Stimulated activated naive CD8-positive, alpha-beta T cell treated with anti-CD3 and anti-CD28 coated beads, Interleukin-15, Interleukin-2, amounts not matched to agents 100 ng/mL and 50 ng/mL, for 24 hours (primary cell): Measurements from ENCODE around the gene MYLIP.
A peak's percentile ranks its signal among the peaks of the same experiment; 100 is the strongest.

Experiments used
- H3K27ac Mint-ChIP-seq: one replicate; pipeline ENCODE4 v1.8.0; 2021; ENCODE audit warnings: mild to moderate bottlenecking, mixed read lengths
- H3K27me3 Mint-ChIP-seq: one replicate; pipeline ENCODE4 v1.8.0; 2021; ENCODE audit warnings: mixed read lengths
- H3K36me3 Mint-ChIP-seq: one replicate; pipeline ENCODE4 v1.8.0; 2021; ENCODE audit warnings: low read depth, mixed read lengths
- H3K4me1 Mint-ChIP-seq: one replicate; pipeline ENCODE4 v1.8.0; 2021; ENCODE audit warnings: low read depth, mixed read lengths
- H3K4me3 Mint-ChIP-seq: one replicate; pipeline ENCODE4 v1.8.0; 2021; ENCODE audit warnings: mild to moderate bottlenecking, mixed read lengths
- H3K9me3 Mint-ChIP-seq: one replicate; pipeline ENCODE4 v1.8.0; 2021; ENCODE audit warnings: mixed read lengths

Gene MYLIP

GRCh38 chr6:16126861-16127260, 2.0 kb upstream of the MYLIP start:
- H3K9me3 Mint-ChIP-seq = no peaks in the 10 kb centered on the region
- H3K27me3 Mint-ChIP-seq = peaks cover 25% of the 10 kb centered on the region
- peaks cover 7% of the 10 kb centered on the region for H3K36me3 Mint-ChIP-seq
- peaks cover 21% of the 10 kb centered on the region for H3K4me1 Mint-ChIP-seq
- no peak overlapping the region for H3K27ac Mint-ChIP-seq
- no peak overlapping the region for H3K4me3 Mint-ChIP-seq

- peak overlapping the region; percentile 10 for H3K27ac Mint-ChIP-seq
- no peaks in the 10 kb centered on the region for H3K9me3 Mint-ChIP-seq
- peaks cover 23% of the 10 kb centered on the region for H3K27me3 Mint-ChIP-seq
- H3K36me3 Mint-ChIP-seq = peaks cover 7% of the 10 kb centered on the region
- H3K4me1 Mint-ChIP-seq = peaks cover 27% of the 10 kb centered on the region
- H3K4me3 Mint-ChIP-seq = peak overlapping the region; percentile 63
Measured at GRCh38 chr6:16127471-16127870, 1.4 kb upstream of the MYLIP start.

DNA sequence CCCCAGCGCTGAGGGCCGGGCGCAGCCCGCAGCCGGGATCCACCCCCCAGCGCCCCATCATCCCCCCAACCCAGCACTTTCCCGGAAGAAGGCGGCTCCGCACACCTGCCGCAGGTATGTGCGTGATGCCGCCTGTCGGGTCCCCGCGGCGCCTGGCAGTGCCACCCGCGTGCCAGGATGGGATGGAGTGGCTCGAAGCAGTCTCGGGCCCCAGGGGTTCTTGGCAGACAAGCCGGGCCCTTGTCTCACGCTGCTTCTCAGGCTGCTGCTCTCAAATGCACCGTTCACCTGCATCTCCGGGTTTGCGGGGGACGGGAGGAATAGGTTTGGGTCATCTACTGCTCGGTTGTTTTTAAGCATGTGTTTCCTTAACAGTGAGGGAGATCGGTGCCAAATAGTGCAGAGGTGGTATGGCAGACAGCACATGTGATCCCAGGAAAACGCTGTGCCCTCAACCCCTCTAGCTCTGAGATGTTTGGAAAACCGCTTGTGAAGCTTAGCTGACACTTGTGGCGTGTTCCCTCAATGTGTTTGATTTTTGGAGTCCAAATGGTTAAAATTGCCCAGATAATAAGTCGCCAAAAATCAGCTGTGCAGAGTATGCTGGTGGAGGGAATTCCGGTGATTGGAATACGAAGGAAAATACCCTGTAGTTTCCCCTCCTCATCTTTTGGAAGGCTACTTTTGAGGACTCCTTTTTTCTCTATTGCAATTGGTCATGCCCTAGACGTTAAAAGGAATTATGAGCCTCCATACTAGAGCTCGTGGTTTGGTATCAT, 926 bp downstream of the MYLIP start:
- H3K4me1 Mint-ChIP-seq = peaks cover 49% of the 10 kb centered on the region
- peaks cover 17% of the 10 kb centered on the region for H3K36me3 Mint-ChIP-seq
- H3K27me3 Mint-ChIP-seq = peaks cover 13% of the 10 kb centered on the region
- peak overlapping the region; percentile 90 for H3K27ac Mint-ChIP-seq
- no peaks in the 10 kb centered on the region for H3K9me3 Mint-ChIP-seq
- peak overlapping the region; percentile 97 for H3K4me3 Mint-ChIP-seq

- peaks cover 13% of the 10 kb centered on the region for H3K27me3 Mint-ChIP-seq
- no peaks in the 10 kb centered on the region for H3K9me3 Mint-ChIP-seq
- peak overlapping the region; percentile 97 for H3K4me3 Mint-ChIP-seq
- H3K4me1 Mint-ChIP-seq = peaks cover 56% of the 10 kb centered on the region
- peak overlapping the region; percentile 83 for H3K27ac Mint-ChIP-seq
- peaks cover 17% of the 10 kb centered on the region for H3K36me3 Mint-ChIP-seq
Measured at GRCh38 chr6:16130437-16130891, 1.6 kb downstream of the MYLIP start.

GRCh38 chr6:16130932-16131387, 2.1 kb downstream of the MYLIP start:
- peaks cover 60% of the 10 kb centered on the region for H3K4me1 Mint-ChIP-seq
- peaks cover 13% of the 10 kb centered on the region for H3K27me3 Mint-ChIP-seq
- peak overlapping the region; percentile 83 for H3K27ac Mint-ChIP-seq
- no peaks in the 10 kb centered on the region for H3K9me3 Mint-ChIP-seq
- peak overlapping the region; percentile 97 for H3K4me3 Mint-ChIP-seq
- H3K36me3 Mint-ChIP-seq = peaks cover 17% of the 10 kb centered on the region

- Mint-ChIP-seq H3K4me3 (no peak overlapping the region), H3K9me3 (no peaks in the 10 kb centered on the region), H3K4me1 (peaks cover 79% of the 10 kb centered on the region), H3K27ac (peak overlapping the region; percentile 52), H3K36me3 (peaks cover 17% of the 10 kb centered on the region), H3K27me3 (no peaks in the 10 kb centered on the region)
Measured at GRCh38 chr6:16132909-16133308, 4.0 kb downstream of the MYLIP start.

GRCh38 chr6:16134430-16134829, 5.5 kb downstream of the MYLIP start:
- H3K27ac Mint-ChIP-seq = peak overlapping the region; percentile 21
- peaks cover 87% of the 10 kb centered on the region for H3K4me1 Mint-ChIP-seq
- H3K36me3 Mint-ChIP-seq = peaks cover 17% of the 10 kb centered on the region
- no peaks in the 10 kb centered on the region for H3K9me3 Mint-ChIP-seq
- H3K4me3 Mint-ChIP-seq = no peak overlapping the region
- no peaks in the 10 kb centered on the region for H3K27me3 Mint-ChIP-seq

DNA sequence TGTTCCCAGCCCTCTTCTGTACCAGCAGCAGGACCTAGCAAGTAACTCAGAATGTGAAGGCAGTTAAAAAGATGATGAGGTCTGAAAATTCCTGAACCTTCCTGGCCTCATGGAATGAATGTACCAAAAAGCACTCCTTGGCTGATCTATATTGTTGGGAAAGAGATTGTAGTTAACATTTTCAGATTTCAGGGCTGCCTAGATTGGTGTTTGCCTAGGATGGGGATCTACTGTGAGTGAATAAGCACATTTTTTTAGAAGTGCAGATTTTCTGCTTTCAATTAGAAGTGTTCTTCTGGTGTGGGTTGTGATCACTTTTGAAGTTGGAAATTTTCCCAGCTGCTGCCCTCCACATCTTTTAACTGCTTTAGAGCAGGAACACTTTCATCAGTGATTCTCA, 6.2 kb downstream of the MYLIP start:
- H3K4me1 Mint-ChIP-seq = peaks cover 85% of the 10 kb centered on the region
- no peaks in the 10 kb centered on the region for H3K9me3 Mint-ChIP-seq
- H3K27me3 Mint-ChIP-seq = no peaks in the 10 kb centered on the region
- peak overlapping the region; percentile 46 for H3K27ac Mint-ChIP-seq
- H3K36me3 Mint-ChIP-seq = peaks cover 18% of the 10 kb centered on the region
- peak overlapping the region; percentile 35 for H3K4me3 Mint-ChIP-seq

DNA sequence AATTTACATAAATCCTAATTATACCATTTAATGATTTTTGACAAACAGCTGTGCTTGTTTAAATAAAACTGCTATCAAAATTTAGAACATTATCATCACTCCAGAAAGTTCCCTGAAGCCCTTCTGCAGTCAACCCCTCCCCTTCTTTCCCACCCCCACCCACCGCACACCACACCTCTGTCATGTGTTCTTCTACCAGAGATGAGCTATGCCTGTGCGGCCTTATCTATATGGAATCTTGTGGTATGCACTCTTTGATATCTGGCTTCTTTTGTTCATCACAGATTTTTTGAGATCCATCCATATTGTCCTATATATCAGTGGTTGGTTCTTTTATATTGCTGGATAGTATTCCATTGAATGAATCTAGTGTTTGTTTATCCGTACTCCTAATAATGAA, 7.2 kb downstream of the MYLIP start:
- Mint-ChIP-seq H3K4me3 (peak overlapping the region; percentile 64), H3K27me3 (no peaks in the 10 kb centered on the region), H3K9me3 (no peaks in the 10 kb centered on the region), H3K27ac (no peak overlapping the region), H3K4me1 (peaks cover 85% of the 10 kb centered on the region), H3K36me3 (peaks cover 27% of the 10 kb centered on the region)

- Mint-ChIP-seq H3K9me3 (no peaks in the 10 kb centered on the region), H3K27ac (peak overlapping the region; percentile 91), H3K4me1 (peaks cover 77% of the 10 kb centered on the region), H3K4me3 (peak overlapping the region; percentile 64), H3K27me3 (no peaks in the 10 kb centered on the region), H3K36me3 (peaks cover 27% of the 10 kb centered on the region)
Measured at GRCh38 chr6:16136621-16137450, 8.0 kb downstream of the MYLIP start.

DNA sequence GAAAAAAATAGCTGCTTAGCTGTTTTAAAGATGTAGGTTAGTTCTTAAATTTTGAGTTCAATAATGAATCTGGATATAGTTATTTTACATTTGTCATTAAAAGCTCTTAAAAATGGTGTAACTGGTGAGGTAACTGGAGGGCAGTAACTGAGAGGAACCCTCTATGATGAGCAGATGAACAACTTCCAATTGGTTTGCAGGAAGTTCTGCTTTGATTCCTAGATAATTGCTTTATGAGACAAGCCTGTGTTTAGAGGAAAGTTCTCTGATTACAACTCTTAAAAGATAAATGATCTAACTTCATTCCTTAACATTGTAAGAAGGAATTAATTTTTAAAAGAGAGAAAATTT, 8.5 kb downstream of the MYLIP start:
- Mint-ChIP-seq H3K9me3 (no peaks in the 10 kb centered on the region), H3K27ac (peak overlapping the region; percentile 91)

GRCh38 chr6:16139556-16139955, 10.7 kb downstream of the MYLIP start:
- Mint-ChIP-seq H3K4me1 (peaks cover 50% of the 10 kb centered on the region), H3K27me3 (no peaks in the 10 kb centered on the region), H3K9me3 (no peaks in the 10 kb centered on the region), H3K36me3 (peaks cover 40% of the 10 kb centered on the region), H3K27ac (no peak overlapping the region), H3K4me3 (no peak overlapping the region)

More for the DNA sequence above, 8.5 kb downstream of the MYLIP start:
- Mint-ChIP-seq H3K4me1 (peaks cover 71% of the 10 kb centered on the region), H3K4me3 (peak overlapping the region; percentile 64), H3K27me3 (no peaks in the 10 kb centered on the region), H3K36me3 (peaks cover 32% of the 10 kb centered on the region)

DNA sequence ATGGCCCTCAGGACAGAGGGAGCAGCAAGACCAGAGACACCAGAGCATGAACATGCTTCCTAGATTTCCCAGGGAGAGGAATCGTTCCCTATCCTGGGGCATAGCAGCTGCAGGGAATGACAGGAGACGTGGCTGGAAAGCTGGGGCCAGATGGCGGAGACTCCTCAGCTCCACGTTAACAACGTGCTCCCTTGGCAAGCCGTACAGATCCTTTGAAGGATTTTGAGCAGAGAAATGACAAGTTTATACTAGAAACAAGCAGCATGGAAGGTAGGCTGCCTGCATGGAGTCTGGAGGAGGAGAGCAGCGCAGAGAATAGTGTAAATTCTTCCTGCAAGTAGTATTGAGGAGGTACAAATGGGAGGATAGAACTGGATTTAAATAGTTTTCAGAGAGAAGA, 11.7 kb downstream of the MYLIP start:
- Mint-ChIP-seq H3K9me3 (no peaks in the 10 kb centered on the region), H3K4me1 (peaks cover 41% of the 10 kb centered on the region), H3K27ac (no peak overlapping the region), H3K36me3 (peaks cover 46% of the 10 kb centered on the region), H3K4me3 (no peak overlapping the region), H3K27me3 (no peaks in the 10 kb centered on the region)

- Mint-ChIP-seq H3K9me3 (no peaks in the 10 kb centered on the region), H3K27me3 (no peaks in the 10 kb centered on the region), H3K4me3 (no peak overlapping the region), H3K4me1 (peaks cover 33% of the 10 kb centered on the region), H3K27ac (no peak overlapping the region), H3K36me3 (peaks cover 55% of the 10 kb centered on the region)
Measured at GRCh38 chr6:16141514-16141913, 12.6 kb downstream of the MYLIP start.

DNA sequence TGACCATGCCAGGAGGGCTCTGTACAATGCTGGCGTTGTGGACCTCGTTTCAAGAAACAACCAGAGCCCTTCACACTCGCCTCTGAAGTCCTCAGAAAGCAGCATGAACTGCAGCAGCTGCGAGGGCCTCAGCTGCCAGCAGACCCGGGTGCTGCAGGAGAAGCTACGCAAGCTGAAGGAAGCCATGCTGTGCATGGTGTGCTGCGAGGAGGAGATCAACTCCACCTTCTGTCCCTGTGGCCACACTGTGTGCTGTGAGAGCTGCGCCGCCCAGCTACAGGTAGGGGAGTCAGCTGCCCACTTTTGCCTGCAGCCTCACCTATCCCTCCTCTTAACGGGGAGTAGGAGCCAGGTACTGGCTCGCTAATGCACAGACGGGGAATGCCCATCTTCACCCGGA, 16.2 kb downstream of the MYLIP start:
- H3K4me1 Mint-ChIP-seq = peaks cover 6% of the 10 kb centered on the region
- no peaks in the 10 kb centered on the region for H3K9me3 Mint-ChIP-seq
- peaks cover 83% of the 10 kb centered on the region for H3K36me3 Mint-ChIP-seq
- H3K27ac Mint-ChIP-seq = no peak overlapping the region
- no peak overlapping the region for H3K4me3 Mint-ChIP-seq
- no peaks in the 10 kb centered on the region for H3K27me3 Mint-ChIP-seq
